BLaER1 (cell line): ENCODE data around the gene EPHA7.

Experiments used
- H3K27ac ChIP-seq: shearing (Covaris generic); formaldehyde crosslinking; 2 replicates; pipeline ENCODE4 v1.8.1; 2022
- H3K27me3 ChIP-seq: shearing (Covaris generic); formaldehyde crosslinking; 2 replicates; pipeline ENCODE4 v1.8.1; 2022
- H3K36me3 ChIP-seq: shearing (Covaris generic); formaldehyde crosslinking; 2 replicates; pipeline ENCODE4 v1.8.1; 2022
- H3K4me1 ChIP-seq: shearing (Covaris generic); formaldehyde crosslinking; 2 replicates; pipeline ENCODE4 v1.8.1; 2022
- H3K4me2 ChIP-seq: shearing (Covaris generic); formaldehyde crosslinking; 2 replicates; pipeline ENCODE4 v1.8.1; 2022
- H3K4me3 ChIP-seq: shearing (Covaris generic); formaldehyde crosslinking; 2 replicates; pipeline ENCODE4 v1.8.1; 2022
- H3K9ac ChIP-seq: shearing (Covaris generic); formaldehyde crosslinking; 2 replicates; pipeline ENCODE4 v1.8.1; 2022
- H3K9me3 ChIP-seq: shearing (Covaris generic); formaldehyde crosslinking; 2 replicates; pipeline ENCODE4 v1.8.1; 2022
- H4K20me1 ChIP-seq: shearing (Covaris generic); formaldehyde crosslinking; 2 replicates; pipeline ENCODE4 v1.8.1; 2022
- Cebpa-rat ChIP-seq: shearing (Covaris generic); IDR thresholded peaks from 2 replicates; pipeline ENCODE4 v1.8.1; 2022

EPHA7 gene

DNA sequence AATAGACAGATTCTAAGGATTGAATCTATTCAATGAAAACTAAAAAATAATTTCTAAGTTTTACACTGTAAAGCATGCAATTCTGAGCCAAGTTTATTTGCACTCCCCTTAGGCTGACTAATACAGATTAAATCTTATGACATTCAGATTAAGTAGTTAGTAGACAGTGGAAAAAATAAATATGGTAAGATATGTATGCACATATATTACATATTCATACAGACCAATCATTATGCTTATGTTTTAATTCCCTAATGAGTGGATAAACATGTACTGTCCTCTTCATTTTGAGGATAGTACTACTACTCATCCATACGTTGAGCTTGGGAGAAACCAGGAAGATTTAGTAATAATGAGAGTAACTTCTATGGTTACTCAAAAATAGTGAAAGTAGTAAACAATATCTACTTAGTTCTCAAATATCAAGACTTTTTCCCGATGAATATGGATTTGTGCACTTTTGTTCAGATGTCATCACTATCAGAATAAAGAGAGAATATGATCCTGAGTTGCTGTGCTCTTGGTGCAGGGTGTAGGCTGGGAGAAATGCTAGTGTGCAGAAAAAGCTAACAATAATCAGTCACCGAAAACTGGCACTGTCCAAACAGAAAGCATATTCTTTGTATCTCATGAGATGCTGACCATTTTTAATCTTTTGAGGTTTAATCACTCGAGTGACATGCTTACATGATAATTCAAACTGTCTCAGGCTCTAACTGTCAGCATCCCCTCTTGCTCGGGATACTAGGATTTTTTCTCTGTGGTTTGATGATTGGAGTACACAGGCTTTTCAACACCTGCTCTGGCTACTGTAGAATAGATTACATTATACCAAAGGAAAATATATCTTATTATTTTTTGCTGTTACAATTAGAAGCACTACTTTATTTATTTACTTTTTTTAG is 111.6 kb downstream of the EPHA7 start:
- no peaks in the 10 kb centered on the region for H3K9me3 ChIP-seq
- H3K9ac ChIP-seq: no peak overlapping the region
- TF ChIP-seq Cebpa-rat: no peak

GRCh38 chr6:93305088-93305487 is 114.3 kb downstream of the EPHA7 start:
- Histone ChIP-seq H4K20me1 (no peaks in the 10 kb centered on the region), H3K27ac (no peak overlapping the region), H3K27me3 (no peaks in the 10 kb centered on the region), H3K36me3 (no peaks in the 10 kb centered on the region), H3K9ac (no peak overlapping the region), H3K4me1 (no peaks in the 10 kb centered on the region), H3K4me3 (no peak overlapping the region), H3K4me2 (no peak overlapping the region), H3K9me3 (no peaks in the 10 kb centered on the region)
- no peak for TF ChIP-seq Cebpa-rat

More for the DNA sequence above, 111.6 kb downstream of the EPHA7 start:
- Histone ChIP-seq H3K4me2 (no peak overlapping the region), H3K4me1 (no peaks in the 10 kb centered on the region), H4K20me1 (no peaks in the 10 kb centered on the region), H3K27ac (no peak overlapping the region), H3K27me3 (no peaks in the 10 kb centered on the region), H3K36me3 (no peaks in the 10 kb centered on the region), H3K4me3 (no peak overlapping the region)

DNA sequence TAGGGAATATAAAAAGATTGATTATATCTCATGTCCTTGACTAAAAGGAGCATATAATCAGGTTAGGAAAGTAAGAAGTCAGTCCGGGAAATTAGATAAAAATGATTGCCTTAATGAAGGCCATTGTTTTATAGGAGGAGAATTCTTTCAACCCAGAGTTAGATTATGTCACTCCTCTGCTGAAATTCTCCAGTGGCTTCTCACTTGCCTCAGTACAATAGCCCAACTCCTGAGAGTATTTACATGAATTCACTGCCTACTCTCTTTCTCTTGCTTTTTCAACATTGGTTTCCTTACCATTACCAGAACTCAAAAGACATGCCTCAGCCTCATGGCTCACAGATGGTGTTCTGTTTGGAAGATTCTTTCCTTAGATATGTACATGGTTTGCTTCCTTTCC is 114.9 kb downstream of the EPHA7 start:
- Histone ChIP-seq H3K4me1 (no peaks in the 10 kb centered on the region), H3K4me2 (no peak overlapping the region)

GRCh38 chr6:93300661-93301060 is 118.7 kb downstream of the EPHA7 start:
- no peak for TF ChIP-seq Cebpa-rat

More for the DNA sequence above, 114.9 kb downstream of the EPHA7 start:
- Histone ChIP-seq H4K20me1 (no peaks in the 10 kb centered on the region), H3K9me3 (no peaks in the 10 kb centered on the region), H3K36me3 (no peaks in the 10 kb centered on the region), H3K4me3 (no peak overlapping the region), H3K27ac (no peak overlapping the region), H3K27me3 (no peaks in the 10 kb centered on the region), H3K9ac (no peak overlapping the region)
- no peak for TF ChIP-seq Cebpa-rat

GRCh38 chr6:93299622-93300021 is 119.7 kb downstream of the EPHA7 start:
- Histone ChIP-seq H3K36me3 (no peaks in the 10 kb centered on the region), H4K20me1 (no peaks in the 10 kb centered on the region), H3K27ac (no peak overlapping the region), H3K4me1 (no peaks in the 10 kb centered on the region), H3K4me2 (no peak overlapping the region), H3K4me3 (no peak overlapping the region), H3K9me3 (no peaks in the 10 kb centered on the region), H3K9ac (no peak overlapping the region), H3K27me3 (no peaks in the 10 kb centered on the region)
- TF ChIP-seq Cebpa-rat: no peak

More at GRCh38 chr6:93300661-93301060, 118.7 kb downstream of the EPHA7 start:
- H3K4me2 ChIP-seq: no peak overlapping the region
- no peaks in the 10 kb centered on the region for H3K36me3 ChIP-seq
- H4K20me1 ChIP-seq: no peaks in the 10 kb centered on the region
- no peaks in the 10 kb centered on the region for H3K4me1 ChIP-seq
- H3K27ac ChIP-seq: no peak overlapping the region
- no peak overlapping the region for H3K4me3 ChIP-seq
- H3K9ac ChIP-seq: no peak overlapping the region
- H3K27me3 ChIP-seq: no peaks in the 10 kb centered on the region
- H3K9me3 ChIP-seq: no peaks in the 10 kb centered on the region

GRCh38 chr6:93295631-93296030 is 123.7 kb downstream of the EPHA7 start:
- H3K9ac ChIP-seq: no peak overlapping the region
- H3K27me3 ChIP-seq: no peaks in the 10 kb centered on the region
- H4K20me1 ChIP-seq: no peaks in the 10 kb centered on the region
- no peak overlapping the region for H3K27ac ChIP-seq
- H3K4me3 ChIP-seq: no peak overlapping the region
- no peak for TF ChIP-seq Cebpa-rat
- no peak overlapping the region for H3K4me2 ChIP-seq
- H3K36me3 ChIP-seq: no peaks in the 10 kb centered on the region
- H3K9me3 ChIP-seq: no peaks in the 10 kb centered on the region
- no peaks in the 10 kb centered on the region for H3K4me1 ChIP-seq

DNA sequence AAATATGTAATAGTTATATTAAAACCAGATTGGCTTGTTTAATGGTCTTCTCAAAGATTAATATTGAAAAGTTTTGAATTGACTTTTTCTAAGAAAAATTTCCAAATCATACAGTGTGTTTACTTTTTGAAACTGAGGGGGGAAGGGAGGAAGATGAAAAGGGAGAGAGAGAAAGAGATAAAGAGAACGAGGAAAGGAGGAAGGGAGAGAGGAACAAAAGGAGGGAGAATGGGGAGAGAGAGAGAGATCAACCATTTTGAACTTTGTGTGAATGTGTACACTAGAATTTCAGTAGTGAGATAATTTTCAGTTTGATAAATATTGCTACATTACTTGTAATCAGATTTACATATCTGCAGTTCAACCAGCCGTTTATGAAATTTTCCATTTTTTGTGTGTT is 124.5 kb downstream of the EPHA7 start:
- Histone ChIP-seq H3K9ac (no peak overlapping the region), H3K9me3 (no peaks in the 10 kb centered on the region), H3K27me3 (no peaks in the 10 kb centered on the region), H3K4me2 (no peak overlapping the region), H4K20me1 (no peaks in the 10 kb centered on the region), H3K27ac (no peak overlapping the region), H3K4me3 (no peak overlapping the region), H3K36me3 (no peaks in the 10 kb centered on the region), H3K4me1 (no peaks in the 10 kb centered on the region)
- no peak for TF ChIP-seq Cebpa-rat

- H4K20me1 ChIP-seq: no peaks in the 10 kb centered on the region
- no peaks in the 10 kb centered on the region for H3K36me3 ChIP-seq
- H3K4me1 ChIP-seq: no peaks in the 10 kb centered on the region
- H3K27ac ChIP-seq: no peak overlapping the region
- TF ChIP-seq Cebpa-rat: no peak
- H3K4me3 ChIP-seq: no peak overlapping the region
- no peaks in the 10 kb centered on the region for H3K9me3 ChIP-seq
- no peak overlapping the region for H3K4me2 ChIP-seq
- no peak overlapping the region for H3K9ac ChIP-seq
- H3K27me3 ChIP-seq: no peaks in the 10 kb centered on the region
Observed at GRCh38 chr6:93293872-93294271, 125.5 kb downstream of the EPHA7 start.

DNA sequence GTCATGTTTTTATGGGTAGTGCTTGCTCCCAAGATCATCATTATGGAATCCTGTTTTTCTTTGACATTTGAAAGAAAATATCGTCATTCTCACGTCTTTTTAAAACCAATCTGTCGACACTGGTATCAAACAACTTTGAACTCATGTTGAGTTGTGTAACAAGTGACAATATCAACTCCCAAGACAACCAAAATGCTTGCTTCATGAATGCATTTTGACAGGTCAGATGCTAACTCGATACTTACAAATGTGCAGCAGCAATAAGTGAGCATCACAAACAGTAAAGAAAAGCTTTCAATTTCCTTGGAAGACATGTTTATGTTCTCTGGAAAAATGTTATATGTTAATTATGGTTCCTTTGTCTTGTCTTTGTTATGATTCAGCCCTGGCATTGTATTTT is 125.9 kb downstream of the EPHA7 start:
- TF ChIP-seq Cebpa-rat: no peak
- Histone ChIP-seq H3K36me3 (no peaks in the 10 kb centered on the region), H3K4me3 (no peak overlapping the region), H3K4me2 (no peak overlapping the region), H3K27ac (no peak overlapping the region), H3K4me1 (no peaks in the 10 kb centered on the region), H3K9ac (no peak overlapping the region), H3K9me3 (no peaks in the 10 kb centered on the region), H3K27me3 (no peaks in the 10 kb centered on the region), H4K20me1 (no peaks in the 10 kb centered on the region)

DNA sequence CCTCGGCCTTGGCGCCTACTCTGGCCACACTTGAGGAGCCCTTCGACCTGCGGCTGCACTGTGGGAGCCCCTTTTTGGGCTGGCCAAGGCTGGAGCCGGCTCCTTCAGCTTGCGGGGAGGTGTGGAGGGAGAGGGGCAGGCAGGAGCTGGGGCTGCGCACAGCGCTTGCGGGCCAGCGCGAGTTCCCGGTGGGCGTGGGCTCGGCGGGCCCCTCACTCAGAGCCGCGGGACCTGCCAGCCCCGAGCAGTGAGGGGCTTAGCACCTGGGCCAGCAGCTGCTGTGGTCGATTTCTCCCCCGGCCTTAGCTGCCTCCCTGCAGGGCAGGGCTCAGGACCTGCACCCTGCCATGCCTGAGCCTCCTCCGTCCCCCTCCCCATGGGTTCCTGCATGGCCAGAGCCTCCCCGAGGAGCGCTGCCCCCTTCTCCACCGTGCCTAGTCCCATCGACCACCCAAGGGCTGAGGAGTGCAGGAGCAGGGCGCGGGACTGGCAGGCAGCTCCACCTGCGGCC is 136.8 kb downstream of the EPHA7 start:
- H3K4me1 ChIP-seq: no peaks in the 10 kb centered on the region
- no peaks in the 10 kb centered on the region for H3K27me3 ChIP-seq
- no peaks in the 10 kb centered on the region for H4K20me1 ChIP-seq
- no peak overlapping the region for H3K4me3 ChIP-seq
- TF ChIP-seq Cebpa-rat: no peak
- H3K9ac ChIP-seq: no peak overlapping the region
- peaks cover 11% of the 10 kb centered on the region for H3K9me3 ChIP-seq
- no peak overlapping the region for H3K4me2 ChIP-seq
- no peaks in the 10 kb centered on the region for H3K36me3 ChIP-seq
- no peak overlapping the region for H3K27ac ChIP-seq
